IPS-NIHi11 (cell line): ENCODE measurements around the gene ARHGEF28.

ENCODE experiments used
- DNase-seq: peaks from one replicate; pipeline ENCODE4 v3.0.0; 2012; ENCODE audit warnings: mixed read lengths, low spot score

ARHGEF28 gene

DNA sequence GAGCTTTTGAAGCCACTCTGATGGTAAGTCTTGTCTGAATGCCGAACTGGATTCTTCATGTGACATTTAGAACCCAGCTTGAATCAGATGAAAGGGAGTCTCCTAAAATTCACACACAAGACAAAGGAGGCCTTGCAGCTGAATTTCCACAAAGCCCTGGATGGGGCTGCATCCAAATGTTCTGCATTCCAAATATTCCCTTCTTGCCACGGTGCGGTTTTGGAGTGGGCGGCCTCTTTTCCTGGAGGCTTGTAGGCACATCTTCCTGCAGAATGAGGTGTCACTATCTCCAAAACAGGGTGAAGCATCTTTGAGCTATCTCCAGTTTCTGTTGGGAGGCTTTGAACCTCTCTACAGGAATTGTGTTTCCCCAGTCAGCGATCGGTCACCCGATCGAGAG is 342.7 kb downstream of the ARHGEF28 start:
- DNase-seq: no peak

GRCh38 chr5:73969195-73970036 is 343.4 kb downstream of the ARHGEF28 start:
- DNase-seq: no peak

DNA sequence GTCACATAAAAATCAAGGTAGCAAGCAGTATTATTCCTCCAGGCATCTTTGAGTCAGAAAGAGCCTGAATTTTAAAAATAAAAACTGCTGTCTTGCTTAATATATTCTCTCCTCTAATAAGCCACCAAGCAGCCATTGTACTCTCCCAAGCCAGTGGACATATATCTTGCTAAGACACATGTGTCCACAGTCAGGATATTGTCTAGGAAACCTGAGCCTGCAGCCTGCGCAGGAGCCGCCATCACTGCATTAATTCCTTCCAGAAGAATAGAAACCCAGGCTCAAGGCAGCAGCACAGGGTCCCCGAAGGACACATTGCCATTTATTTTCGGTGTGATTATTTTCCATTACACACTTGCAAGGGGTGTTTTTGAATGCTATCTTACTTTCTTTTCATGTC is 345.3 kb downstream of the ARHGEF28 start:
- no peak for DNase-seq

DNA sequence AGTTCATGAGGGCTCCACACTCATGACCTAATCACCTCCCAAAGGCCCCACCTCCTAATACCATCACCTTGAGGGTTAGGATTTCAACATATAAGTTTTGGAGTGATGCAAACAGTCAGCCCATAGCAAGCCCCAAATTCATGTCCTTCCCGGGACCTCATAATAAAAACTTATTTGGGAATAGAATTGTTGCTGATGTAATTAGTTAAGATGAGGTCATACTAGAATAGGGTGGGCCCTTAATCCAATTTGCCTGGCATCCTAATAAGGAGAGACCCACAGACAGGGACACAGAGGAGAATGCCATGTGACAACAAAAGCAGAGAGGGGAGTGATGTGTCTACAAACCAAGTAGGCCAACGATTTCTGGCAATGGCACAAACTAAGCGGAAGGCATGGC is 347.1 kb downstream of the ARHGEF28 start:
- DNase-seq: no peak

- DNase-seq: no peak
Measured at GRCh38 chr5:73974871-73975360, 348.9 kb downstream of the ARHGEF28 start.

DNA sequence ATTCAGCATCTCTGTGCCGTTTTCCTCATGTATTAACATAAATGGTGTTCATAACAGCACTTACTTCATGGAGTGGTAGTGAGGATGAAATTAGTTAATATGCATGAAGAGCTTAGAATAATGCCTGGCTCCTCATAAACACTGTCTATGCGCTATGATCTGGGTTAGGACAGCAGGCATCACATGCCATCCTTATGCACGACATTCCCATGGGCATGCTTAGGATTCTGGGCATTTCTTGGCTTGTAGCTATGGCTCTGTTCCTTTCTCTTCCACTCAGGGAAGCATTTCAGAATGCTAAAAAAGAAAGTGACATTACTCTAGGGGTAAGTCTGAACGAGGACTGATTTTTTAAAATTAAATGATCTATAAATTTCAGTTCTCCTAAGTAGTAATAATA is 349.8 kb downstream of the ARHGEF28 start:
- no peak for DNase-seq

DNA sequence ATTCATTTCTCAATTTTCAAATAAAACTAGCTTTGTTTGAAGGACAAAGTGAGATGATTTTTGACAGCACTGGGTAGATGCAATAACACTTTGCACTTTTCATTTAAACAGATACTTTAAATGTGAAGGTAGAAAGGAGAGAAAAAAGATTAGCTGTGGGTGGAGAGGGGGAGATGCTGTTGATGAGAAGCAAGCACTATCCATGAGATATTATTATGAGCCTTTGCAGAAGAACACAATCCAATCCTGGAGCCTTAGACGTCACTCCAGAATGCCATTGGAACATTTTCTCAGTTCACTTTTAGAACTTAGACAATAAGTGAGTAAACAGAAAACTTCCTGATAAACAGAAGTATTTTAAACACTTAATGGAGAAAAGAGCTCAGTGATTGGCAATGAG is 351.1 kb downstream of the ARHGEF28 start:
- no peak for DNase-seq

DNA sequence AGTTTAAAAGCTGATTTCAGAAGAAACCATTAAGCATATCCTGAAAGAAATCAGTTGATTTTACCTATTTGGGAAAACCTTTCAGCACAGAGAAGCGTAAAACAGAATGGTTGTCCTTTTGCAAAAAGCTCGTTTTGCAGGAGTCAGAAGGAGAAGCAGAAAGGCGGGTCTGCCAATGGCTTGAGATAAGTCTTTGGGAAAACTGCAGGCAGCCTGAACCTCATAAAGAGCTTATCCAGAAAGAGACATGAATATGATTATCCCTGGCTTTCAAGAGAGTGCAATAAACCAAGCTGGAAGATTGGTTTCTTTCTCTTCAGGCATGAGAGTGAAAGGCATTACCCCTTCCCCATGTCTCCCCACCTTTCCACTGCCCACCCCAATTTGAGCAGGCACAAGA is 353.3 kb downstream of the ARHGEF28 start:
- DNase-seq: no peak

DNA sequence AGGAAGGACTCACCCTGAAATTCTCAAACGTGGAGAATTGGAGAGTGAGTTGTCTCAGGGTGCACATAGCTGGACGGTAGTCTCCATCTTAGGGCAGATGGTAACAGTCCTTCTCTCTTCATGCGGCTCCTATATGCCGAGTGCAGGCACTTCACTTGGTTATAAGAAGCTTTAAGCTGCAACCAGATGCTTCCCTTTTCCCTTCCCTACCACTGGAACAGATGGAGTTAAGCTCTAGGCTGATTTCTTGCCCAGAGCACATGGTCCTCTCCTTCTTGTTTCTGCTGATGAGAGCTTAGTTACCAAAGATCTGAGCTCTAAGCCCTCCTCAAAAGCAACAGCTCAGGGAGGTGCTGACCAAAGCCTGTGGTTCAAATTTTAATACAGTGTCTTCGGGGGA is 355.7 kb downstream of the ARHGEF28 start:
- DNase-seq: no peak

DNA sequence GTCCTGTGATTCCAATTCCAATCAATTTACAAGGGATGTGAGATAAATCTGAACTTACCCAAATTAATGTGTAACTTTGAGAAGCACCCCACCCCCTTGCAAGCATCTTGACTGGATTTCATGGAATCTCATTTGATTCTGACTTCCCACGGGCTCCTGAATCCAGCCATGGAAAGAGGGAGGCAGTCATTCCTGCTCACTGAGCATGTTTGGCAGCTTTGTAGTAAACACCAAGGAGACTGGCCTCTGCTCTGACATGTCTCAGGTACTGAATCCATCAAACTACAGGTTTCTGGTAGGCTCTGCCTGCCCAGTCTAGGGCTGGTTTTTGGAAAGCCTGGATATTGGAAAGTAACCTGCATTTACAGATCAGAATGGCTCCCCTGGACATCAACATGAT is 357.6 kb downstream of the ARHGEF28 start:
- DNase-seq: no peak

DNA sequence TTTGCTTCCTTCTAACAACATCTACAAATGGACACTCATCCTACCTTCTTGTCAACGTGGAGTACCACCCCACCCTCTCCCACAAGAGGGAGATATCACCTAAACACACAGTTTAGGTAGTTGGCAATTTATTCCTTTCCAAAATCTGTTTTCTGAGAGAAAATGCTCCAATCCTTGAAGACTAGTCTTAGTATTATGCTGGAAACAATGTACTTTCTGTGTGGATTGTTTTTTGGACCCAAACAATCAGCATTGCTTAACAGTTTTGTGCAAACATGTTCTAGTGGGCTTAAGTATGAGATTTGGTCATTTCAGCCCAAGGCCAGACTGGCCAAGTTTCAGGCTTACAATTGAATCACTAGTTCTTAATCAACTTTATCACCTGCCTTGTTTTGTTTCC is 359.1 kb downstream of the ARHGEF28 start:
- no peak for DNase-seq

DNA sequence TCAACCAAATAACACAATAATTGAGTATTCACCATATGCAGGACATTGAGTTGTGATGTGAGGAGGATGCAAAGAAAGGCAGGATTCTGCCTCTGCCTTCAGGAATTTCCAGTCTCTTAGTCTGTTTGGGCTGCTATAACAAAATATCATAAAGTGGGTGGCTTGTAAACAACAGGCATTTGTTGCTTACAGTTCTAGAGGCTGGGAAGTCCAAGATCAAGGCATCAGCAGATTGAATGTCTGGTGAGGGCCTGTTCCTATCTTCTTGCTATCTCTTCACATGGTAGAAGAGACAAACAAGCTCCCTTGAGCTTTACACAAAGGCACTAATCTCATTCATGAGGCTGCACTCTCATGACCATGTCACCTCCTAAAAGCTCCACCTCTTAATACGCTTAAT is 360.7 kb downstream of the ARHGEF28 start:
- DNase-seq: no peak

GRCh38 chr5:73987915-73988314 is 361.9 kb downstream of the ARHGEF28 start:
- no peak for DNase-seq

DNA sequence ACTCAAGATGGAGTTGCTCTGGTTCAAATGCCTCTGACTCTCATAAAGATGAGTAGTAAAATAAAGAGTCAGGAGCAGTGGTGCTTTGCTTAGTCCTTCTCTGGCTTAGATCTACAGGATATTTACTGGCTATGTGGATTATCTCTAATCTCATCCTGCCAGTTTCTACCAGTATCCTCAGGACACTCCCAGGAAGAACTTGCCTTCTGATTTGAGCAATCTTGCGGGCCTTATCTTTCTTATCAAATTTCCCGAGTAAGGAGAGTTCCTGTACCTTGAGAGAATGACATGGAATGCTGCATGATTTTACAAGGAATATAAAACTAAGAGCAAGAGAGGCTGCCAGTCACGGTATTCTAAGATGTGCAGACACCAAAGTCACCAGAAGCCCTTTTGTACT is 364.0 kb downstream of the ARHGEF28 start:
- DNase-seq: no peak
